NB4 (cell line): ENCODE results near the gene PAQR7.

Experiments
- CTCF ChIP-seq: IDR thresholded peaks from one replicate; pipeline ENCODE4 v1.5.1; 2012; ENCODE audit warnings: low read depth, low read length
- MAX ChIP-seq: IDR thresholded peaks from 2 replicates; pipeline ENCODE4 v1.6.1; 2011; ENCODE audit warnings: low read depth, low read length
- MYC ChIP-seq: IDR thresholded peaks from 2 replicates; pipeline ENCODE4 v1.6.1; 2011; ENCODE audit warnings: low read depth, low read length
- POLR2A ChIP-seq: IDR thresholded peaks from 2 replicates; pipeline ENCODE4 v1.6.1; 2011; ENCODE audit warnings: mild to moderate bottlenecking; ENCODE audit not compliant: insufficient read length; ENCODE audit errors: extremely low read depth

GRCh38 chr1:25873120-25873519 is 2.4 kb downstream of the PAQR7 start:
- no peak for TF ChIP-seq MAX
- no peak for TF ChIP-seq CTCF
- TF ChIP-seq POLR2A = no peak
- TF ChIP-seq MYC = no peak
